Chondrocyte (in vitro differentiated cells): ENCODE measurements around the gene TEDC2. TPM values are rescaled to one million over a fixed set of nuclear protein-coding genes. Genes with fewer than 3 reads are reported as not detected.

Experiments
- DNase-seq: peaks from one replicate; pipeline ENCODE4 v3.0.0; 2021; ENCODE audit warnings: mixed read lengths, low spot score
- H3K27ac Mint-ChIP-seq: one replicate; pipeline ENCODE4 v1.8.0; 2021; ENCODE audit warnings: mild to moderate bottlenecking, moderate library complexity, mixed read lengths; ENCODE audit not compliant: unreplicated experiment
- H3K27me3 Mint-ChIP-seq: 2 replicates; pipeline ENCODE4 v1.8.0; 2021; ENCODE audit warnings: low read depth, mixed read lengths
- H3K36me3 Mint-ChIP-seq: 2 replicates; pipeline ENCODE4 v1.8.0; 2021; ENCODE audit warnings: low read depth, mixed read lengths
- H3K4me1 Mint-ChIP-seq: 2 replicates; pipeline ENCODE4 v1.8.0; 2021; ENCODE audit warnings: low read depth, mild to moderate bottlenecking, mixed read lengths
- H3K4me3 Mint-ChIP-seq: one replicate; pipeline ENCODE4 v1.8.0; 2021; ENCODE audit warnings: mild to moderate bottlenecking, moderate library complexity, mixed read lengths; ENCODE audit not compliant: unreplicated experiment
- H3K9me3 Mint-ChIP-seq: 2 replicates; pipeline ENCODE4 v1.8.0; 2021; ENCODE audit warnings: low read depth, mixed read lengths
- CTCF ChIP-seq: fragments of 200-600 bp; sonication (generic); IDR thresholded peaks from 2 replicates; pipeline ENCODE4 v1.5.0; 2021; ENCODE audit warnings: antibody characterized with exemption, mild to moderate bottlenecking, moderate library complexity
- total RNA-seq: library from RNA; stranded (reverse); gene quantifications from 3 replicates; pipeline ENCODE4 v1.2.1, GENCODE V29; 2021

Gene TEDC2
- total RNA-seq, 1 donor from 2014 or later, result 3.9 TPM

- Mint-ChIP-seq H3K36me3 (no peaks in the 10 kb centered on the region), H3K27me3 (no peaks in the 10 kb centered on the region), H3K4me1 (peaks cover 37% of the 10 kb centered on the region), H3K9me3 (no peaks in the 10 kb centered on the region), H3K27ac (no peak overlapping the region), H3K4me3 (peak overlapping the region; percentile 60)
- TF ChIP-seq CTCF, result no peak
- DNase-seq, result peak; percentile 87
These were observed 13.6 kb downstream of the TEDC2 start for GRCh38 chr16:2473446-2473926.

- DNase-seq, result peak; percentile 89
- no peaks in the 10 kb centered on the region for H3K27me3 Mint-ChIP-seq
These were observed 14.3 kb downstream of the TEDC2 start for GRCh38 chr16:2473999-2474876.

GRCh38 chr16:2474877-2475412 is 15.0 kb downstream of the TEDC2 start, which contains the start of gene TBC1D24:
TBC1D24 (plus strand) TSS chr16:2475127; CDS start chr16:2496149, 21,022 bp downstream.
- no peak for DNase-seq
- peak within 1 kb of the TSS; percentile 80 for H3K27ac Mint-ChIP-seq
- H3K4me3 Mint-ChIP-seq, result peak within 1 kb of the TSS; percentile 72
- no peak for TF ChIP-seq CTCF
- peaks cover 24% of the 10 kb centered on the region for H3K4me1 Mint-ChIP-seq
- no peaks in the 10 kb centered on the region for H3K27me3 Mint-ChIP-seq
- no peaks in the 10 kb centered on the region for H3K36me3 Mint-ChIP-seq
- no peaks in the 10 kb centered on the region for H3K9me3 Mint-ChIP-seq

More at GRCh38 chr16:2473999-2474876, 14.3 kb downstream of the TEDC2 start:
- Mint-ChIP-seq H3K36me3 (no peaks in the 10 kb centered on the region), H3K4me3 (peak overlapping the region; percentile 72), H3K9me3 (no peaks in the 10 kb centered on the region), H3K4me1 (peaks cover 31% of the 10 kb centered on the region), H3K27ac (peak overlapping the region; percentile 80)
- peak; percentile 72 for TF ChIP-seq CTCF

- H3K9me3 Mint-ChIP-seq, result no peaks in the 10 kb centered on the region
- no peaks in the 10 kb centered on the region for H3K27me3 Mint-ChIP-seq
- H3K4me3 Mint-ChIP-seq, result peak overlapping the region; percentile 58
- no peak overlapping the region for H3K27ac Mint-ChIP-seq
- no peak for TF ChIP-seq CTCF
- DNase-seq, result no peak
- H3K4me1 Mint-ChIP-seq, result peaks cover 23% of the 10 kb centered on the region
- H3K36me3 Mint-ChIP-seq, result no peaks in the 10 kb centered on the region
These were observed 15.8 kb downstream of the TEDC2 start for GRCh38 chr16:2475413-2476344.

- no peak for DNase-seq
- Mint-ChIP-seq H3K27me3 (no peaks in the 10 kb centered on the region), H3K36me3 (no peaks in the 10 kb centered on the region), H3K27ac (no peak overlapping the region), H3K9me3 (no peaks in the 10 kb centered on the region), H3K4me1 (peaks cover 23% of the 10 kb centered on the region), H3K4me3 (peak overlapping the region; percentile 58)
- no peak for TF ChIP-seq CTCF
These were observed 16.4 kb downstream of the TEDC2 start for GRCh38 chr16:2476345-2476720.
